RPMI7951 (cell line): ENCODE data around the gene PTPRH. TPM values are rescaled to one million over a fixed set of nuclear protein-coding genes. Genes with fewer than 3 reads are reported as not detected.

ENCODE experiments used
- DNase-seq: peaks from one replicate; pipeline ENCODE4 v3.0.0-alpha.2; 2012; ENCODE audit warnings: low read depth
- total RNA-seq: library from RNA; depleted of rRNA; stranded (reverse); fragments of >200 nt; shearing (Covaris generic); gene quantifications from 2 replicates; pipeline ENCODE4 v1.2.3, GENCODE V29; 2014; rRNA removed

PTPRH gene, protein sequence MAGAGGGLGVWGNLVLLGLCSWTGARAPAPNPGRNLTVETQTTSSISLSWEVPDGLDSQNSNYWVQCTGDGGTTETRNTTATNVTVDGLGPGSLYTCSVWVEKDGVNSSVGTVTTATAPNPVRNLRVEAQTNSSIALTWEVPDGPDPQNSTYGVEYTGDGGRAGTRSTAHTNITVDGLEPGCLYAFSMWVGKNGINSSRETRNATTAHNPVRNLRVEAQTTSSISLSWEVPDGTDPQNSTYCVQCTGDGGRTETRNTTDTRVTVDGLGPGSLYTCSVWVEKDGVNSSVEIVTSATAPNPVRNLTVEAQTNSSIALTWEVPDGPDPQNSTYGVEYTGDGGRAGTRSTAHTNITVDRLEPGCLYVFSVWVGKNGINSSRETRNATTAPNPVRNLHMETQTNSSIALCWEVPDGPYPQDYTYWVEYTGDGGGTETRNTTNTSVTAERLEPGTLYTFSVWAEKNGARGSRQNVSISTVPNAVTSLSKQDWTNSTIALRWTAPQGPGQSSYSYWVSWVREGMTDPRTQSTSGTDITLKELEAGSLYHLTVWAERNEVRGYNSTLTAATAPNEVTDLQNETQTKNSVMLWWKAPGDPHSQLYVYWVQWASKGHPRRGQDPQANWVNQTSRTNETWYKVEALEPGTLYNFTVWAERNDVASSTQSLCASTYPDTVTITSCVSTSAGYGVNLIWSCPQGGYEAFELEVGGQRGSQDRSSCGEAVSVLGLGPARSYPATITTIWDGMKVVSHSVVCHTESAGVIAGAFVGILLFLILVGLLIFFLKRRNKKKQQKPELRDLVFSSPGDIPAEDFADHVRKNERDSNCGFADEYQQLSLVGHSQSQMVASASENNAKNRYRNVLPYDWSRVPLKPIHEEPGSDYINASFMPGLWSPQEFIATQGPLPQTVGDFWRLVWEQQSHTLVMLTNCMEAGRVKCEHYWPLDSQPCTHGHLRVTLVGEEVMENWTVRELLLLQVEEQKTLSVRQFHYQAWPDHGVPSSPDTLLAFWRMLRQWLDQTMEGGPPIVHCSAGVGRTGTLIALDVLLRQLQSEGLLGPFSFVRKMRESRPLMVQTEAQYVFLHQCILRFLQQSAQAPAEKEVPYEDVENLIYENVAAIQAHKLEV
- total RNA-seq: 5.4 and 6.0 TPM in 2 replicates

- DNase-seq: no peak
These were observed at the start of gene PTPRH for GRCh38 chr19:55208880-55209692. Gene PTPRH, minus strand, starts transcription at chr19:55209501. Its CDS starts 68 bp downstream, at chr19:55209433.

GRCh38 chr19:55258476-55258827 lies 49.2 kb upstream of the PTPRH start:
- DNase-seq: no peak

- DNase-seq: peak; percentile 38
These were observed 48.4 kb upstream of the PTPRH start for GRCh38 chr19:55257461-55258420.

DNA sequence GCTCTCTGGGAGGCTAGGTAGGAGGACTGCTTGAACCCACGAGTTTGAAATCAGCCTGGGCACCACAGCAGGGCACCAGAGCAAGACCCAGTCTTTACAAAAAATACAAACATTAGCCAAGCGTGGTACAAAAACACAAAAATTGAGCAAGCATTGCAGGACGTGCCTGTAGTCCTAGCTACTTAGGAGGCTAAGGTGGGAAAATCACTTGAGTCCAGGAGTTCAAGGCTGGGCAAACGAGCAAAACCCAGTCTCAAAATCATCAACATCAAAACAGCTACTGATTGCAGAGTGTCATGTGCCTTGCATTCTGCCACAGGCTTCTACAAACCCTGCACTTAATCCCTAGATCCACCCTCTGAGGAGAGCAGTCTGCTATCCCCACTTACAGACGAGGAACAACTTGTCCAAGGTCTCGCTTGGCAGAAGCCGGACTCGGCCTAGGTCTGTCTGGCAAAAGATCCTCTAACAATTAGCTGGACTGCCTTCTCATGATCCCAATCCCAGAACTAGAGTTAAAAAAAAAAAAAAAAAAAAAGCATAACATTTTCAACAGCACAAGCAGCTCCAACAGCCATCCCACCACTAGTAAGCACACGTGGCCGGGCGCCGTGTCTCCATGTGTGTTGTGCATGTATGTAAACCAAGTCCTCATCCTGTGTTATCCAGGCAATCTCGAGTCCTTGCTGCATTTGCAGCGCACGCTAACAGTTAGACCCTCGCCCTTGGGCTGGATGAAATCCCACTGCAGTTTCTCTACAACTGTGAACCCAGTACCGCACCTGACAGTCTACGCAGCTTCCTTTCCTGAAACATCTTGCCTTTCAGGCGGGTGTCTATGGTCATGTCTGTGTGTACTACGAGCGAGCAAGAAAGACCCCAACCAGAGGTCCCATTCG lies 47.5 kb upstream of the PTPRH start:
- DNase-seq: no peak

DNA sequence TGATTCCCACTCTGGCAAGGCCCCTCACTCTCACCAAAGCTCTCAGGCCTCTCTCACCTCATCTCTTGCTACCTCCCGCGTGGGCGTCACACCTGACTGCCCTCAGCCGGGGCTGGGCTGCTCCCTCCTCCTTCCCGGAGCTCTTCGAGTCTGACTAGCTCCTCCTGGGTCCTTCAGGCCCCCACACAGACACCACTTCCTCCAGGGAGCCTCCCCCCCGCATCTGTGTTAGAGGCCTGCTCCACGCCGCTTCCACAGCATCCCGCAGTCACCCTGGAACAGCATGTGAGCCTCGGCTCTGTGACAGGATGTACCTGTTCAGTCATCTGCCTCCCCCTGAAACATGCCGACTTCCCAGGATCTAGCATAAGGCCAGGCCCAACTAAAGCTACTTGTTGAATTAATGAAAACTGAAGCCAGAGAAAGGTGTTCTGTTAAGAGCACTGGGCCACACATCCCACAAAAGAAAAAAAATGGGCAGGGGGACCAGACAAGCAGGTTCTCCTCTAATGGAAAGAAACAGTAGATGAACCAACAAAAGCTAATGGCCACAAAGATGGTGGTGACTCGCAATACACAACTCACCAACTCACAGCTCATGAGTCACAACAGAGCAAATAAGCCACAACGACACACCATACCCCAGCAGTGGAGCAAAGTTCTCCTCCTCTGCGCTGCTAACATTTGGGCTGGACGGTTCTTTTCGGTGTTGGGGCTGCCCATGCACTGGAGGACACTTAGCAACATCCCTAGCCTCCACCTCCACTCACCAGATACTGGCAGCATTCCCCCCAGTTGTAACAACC lies 46.5 kb upstream of the PTPRH start:
- DNase-seq: peak; percentile 28

- no peak for DNase-seq
These were observed 45.3 kb upstream of the PTPRH start for GRCh38 chr19:55254625-55254977.

- DNase-seq: no peak
These were observed 44.7 kb upstream of the PTPRH start for GRCh38 chr19:55253842-55254624.

DNA sequence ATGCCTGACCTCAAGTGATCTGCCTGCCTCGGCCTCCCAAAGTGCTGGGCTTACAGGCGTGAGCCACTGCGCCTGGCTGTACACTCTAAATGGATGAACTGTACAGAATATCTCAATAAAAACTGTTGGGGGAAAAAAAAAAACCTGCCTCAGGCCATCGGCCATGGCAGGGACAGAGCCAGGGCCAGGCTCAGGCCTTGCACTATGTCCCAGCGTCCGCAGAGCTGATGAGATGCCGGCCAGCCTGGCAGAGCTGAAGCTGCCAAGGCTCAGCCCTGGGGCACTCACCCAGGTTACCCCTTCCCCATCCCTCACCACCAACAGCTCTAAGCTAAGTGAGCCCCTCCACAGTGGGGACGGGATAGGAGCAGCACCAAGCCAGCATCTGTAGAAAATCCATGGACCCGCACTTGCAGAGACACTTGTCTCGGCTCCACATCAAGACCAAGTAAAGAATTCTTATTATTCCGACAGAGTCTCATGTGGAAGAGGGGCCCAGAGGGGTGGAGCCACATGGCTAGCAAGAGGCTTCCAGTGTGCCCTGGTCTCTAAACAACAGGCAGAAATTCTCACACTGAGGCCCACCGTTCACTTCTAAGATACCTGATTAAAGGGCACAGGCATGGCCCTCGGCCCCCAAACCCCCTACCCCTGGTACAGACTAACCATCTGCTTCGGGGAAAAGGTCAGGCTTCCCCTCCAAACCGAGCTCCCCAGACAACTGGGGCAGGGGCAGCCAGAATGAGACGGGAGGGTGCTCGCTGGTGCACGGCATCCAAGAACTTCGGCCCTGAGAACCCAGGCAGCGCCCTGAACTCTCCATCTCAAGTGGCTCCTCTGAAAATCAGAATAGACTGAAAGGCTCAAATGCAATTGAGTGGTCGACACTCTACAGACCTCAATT lies 43.7 kb upstream of the PTPRH start:
- no peak for DNase-seq

- DNase-seq: no peak
These were observed 42.2 kb upstream of the PTPRH start for GRCh38 chr19:55251341-55252081.

DNA sequence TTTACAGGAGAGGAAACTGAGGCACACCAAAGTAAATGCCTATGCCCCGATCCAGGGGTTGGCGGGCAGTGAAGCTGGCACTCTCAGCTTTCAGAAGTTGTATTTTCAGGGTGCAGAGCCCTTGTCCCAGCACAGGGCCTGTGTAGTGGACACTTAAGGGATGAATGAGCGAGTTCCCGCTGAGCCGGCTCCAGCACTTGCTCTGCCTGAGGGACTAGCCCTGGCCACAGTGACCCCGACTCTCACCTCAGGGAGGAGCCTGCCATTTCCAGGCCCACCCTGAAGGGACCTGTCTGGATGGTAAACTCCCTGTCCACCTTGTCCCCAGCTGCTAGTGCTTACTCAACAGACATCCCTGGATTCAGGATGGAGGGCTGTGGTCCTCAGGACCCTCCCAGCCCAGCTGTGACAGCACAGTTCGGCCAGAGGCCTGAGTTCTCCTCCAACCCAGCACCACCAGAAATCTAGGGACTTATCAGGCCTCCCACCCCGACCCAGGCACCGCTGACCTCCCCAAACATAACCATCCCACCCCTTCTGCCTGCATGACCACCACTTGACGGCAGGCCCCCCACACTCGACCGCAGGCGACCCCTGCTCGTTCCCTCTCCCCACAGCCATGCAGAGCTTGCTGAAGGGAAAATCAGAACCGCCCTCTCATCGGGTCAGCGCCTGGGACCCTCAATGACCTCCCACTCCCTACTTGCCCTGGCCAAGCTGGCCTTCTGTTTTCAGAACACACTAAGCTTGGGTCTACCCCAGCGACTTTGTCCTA lies 41.1 kb upstream of the PTPRH start:
- DNase-seq: no peak

- DNase-seq: no peak
These were observed 40.5 kb upstream of the PTPRH start for GRCh38 chr19:55249841-55250240.

DNA sequence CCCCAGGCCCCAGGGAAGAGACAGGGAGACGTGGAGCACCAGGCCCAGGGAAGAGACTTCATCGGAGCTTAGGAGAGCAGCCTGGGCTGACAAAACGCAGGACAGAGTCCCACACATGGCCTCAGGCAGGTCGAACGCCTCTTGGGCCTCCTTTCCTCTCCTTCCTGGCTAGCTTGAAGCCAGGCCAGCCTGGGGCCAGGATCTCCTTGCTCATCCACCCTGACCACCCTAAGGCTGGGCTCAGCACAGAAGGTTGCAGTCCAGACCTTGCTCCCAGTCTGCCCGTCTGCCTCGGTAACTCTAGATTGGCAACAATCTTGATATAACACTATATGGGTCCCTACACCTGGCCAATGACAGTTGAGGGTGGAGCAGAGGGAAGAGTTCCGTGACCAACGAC lies 39.4 kb upstream of the PTPRH start:
- DNase-seq: no peak

DNA sequence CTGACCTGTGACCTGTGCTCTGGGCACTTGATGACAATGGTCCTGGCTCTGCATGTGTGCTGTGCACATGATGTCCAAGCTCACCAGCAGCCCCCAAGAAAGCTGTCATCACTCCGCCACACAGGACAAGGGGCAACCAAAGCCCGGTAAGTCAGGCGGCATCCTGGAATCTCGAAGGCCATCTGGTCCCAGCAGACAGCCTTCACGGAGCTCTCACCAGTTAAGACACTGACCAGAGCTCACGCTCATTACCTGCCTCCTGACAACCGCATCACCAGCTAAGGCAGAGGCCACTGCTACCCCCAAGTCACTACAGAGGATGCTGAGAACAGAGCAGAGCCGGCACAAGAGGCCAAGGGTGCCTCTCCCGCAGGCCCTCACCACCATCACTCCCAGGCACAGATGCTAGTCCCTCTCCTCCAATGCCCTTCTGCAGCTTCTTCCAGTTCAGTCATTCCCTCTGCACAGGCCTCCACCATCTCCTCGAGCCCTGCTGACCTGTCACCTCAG lies 38.9 kb upstream of the PTPRH start:
- DNase-seq: no peak

GRCh38 chr19:55247621-55248099 lies 38.4 kb upstream of the PTPRH start:
- DNase-seq: peak; percentile 85
